T47D (cell line): Measurements from ENCODE around the gene OR56B4.
"Not testable (repeated sequence)": the region's sequence is repeated elsewhere in the genome, so short reads cannot be mapped to it uniquely, and the experiment has no call there.

Experiments
- DNase-seq, 2 experiments: peaks; one replicate each; pipeline versions ENCODE4 v3.0.0 to v3.0.0-alpha.2; 2011 to 2012; ENCODE audit warnings: low read depth in 1 of 2, low spot score in 1 of 2
- JUND ChIP-seq: IDR thresholded peaks from 2 replicates; pipeline ENCODE4 v1.6.1; 2012; ENCODE audit warnings: low read depth
- in situ Hi-C: cut with HindIII; loops from 2 replicates; pipeline ENCODE4 v1.10.0; 2016; ENCODE audit warnings: low sequenced_read_pairs, low pct_unique_long_range_greater_than_20kb

Gene OR56B4

GRCh38 chr11:6107384-6107783 lies at the start of gene OR56B4:
Gene OR56B4 (plus strand): TSS chr11:6107684. CDS start chr11:6107779, 95 bp downstream.
- DNase-seq, in situ Hi-C loops: not testable (repeated sequence)

DNA sequence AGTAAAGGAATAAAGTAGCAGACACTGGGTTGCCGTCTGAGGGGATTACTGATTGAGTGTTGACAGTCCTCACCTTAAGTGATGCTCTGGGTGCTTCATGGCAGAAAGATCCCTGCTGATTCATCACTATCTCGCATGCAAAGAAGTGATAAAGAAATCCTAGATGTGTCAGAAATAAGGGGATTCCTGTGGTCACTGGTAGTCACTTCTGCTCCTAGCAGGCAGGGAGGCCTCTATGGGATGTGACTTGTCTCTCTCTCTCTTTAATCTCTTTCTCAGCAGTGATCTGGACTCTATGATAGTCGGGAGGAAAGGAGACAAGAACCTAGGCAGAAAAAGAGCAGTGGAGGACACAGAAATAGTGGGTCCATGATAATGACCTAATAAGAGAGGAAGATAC lies 46.0 kb upstream of the OR56B4 start:
- in situ Hi-C loops = no loop called here
- TF ChIP-seq JUND = no peak
- no peak for DNase-seq

DNA sequence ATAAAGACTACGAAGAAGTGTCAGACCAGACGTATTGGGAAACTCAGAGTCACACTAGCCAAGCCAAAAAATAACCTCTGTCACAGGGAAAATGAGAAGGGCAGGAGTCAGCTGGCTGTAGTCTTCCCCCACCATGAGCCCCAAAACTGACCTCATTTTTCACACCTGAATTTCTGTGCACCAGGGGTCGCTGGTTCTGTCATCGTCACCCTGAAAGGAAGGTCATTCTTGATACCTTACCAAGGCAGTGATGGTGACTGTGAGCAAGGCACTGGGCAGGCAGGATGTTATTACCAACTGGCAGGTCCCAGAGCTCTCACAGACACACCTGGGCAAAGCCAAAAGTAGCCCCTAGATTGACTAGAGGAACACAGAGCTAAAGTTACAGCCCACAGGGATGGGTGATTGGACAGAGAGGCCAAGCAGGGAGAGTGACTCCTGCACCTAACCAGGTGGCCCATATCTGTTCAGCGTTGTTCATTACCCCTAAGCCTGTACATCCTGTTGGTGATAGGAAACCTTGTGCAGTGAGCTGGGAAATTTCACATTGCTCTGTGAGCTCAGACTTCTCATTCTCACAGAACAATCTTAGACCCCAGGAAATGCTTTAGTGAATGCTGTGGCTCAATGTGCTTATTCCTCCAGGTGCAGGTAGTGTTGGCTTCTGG lies 44.7 kb upstream of the OR56B4 start:
- DNase-seq = no peak
- TF ChIP-seq JUND = no peak
- in situ Hi-C loops = no loop called here

GRCh38 chr11:6067502-6067901 lies 40.0 kb upstream of the OR56B4 start:
- TF ChIP-seq JUND = no peak
- in situ Hi-C loops = no loop called here

GRCh38 chr11:6076443-6076842 lies 31.0 kb upstream of the OR56B4 start:
- in situ Hi-C loops = not testable (repeated sequence)

More at GRCh38 chr11:6067502-6067901, 40.0 kb upstream of the OR56B4 start:
- no peak for DNase-seq

GRCh38 chr11:6077723-6078122 lies 29.8 kb upstream of the OR56B4 start:
- no peak for DNase-seq
- in situ Hi-C loops = no loop called here
- TF ChIP-seq JUND = no peak

More at GRCh38 chr11:6076443-6076842, 31.0 kb upstream of the OR56B4 start:
- not testable (repeated sequence) for DNase-seq

DNA sequence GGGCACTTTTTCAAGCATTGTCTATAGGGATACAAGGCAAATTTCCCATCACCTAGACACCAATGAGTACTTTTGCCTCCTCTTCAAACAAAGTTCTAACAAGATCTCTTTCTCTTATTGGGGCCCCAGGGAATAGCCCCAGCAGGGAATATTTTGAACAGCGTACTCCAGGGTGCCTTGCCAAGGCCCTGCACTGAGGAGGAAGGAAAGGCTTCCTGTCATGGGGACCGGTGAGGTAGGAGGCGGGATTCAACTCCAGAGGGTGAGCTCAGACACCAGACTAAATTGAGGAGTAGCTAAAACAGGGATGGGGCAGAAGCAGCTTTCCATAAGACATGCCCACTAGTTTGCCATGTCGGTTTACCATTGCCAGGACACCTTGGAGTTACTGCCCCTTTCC lies 28.0 kb upstream of the OR56B4 start:
- DNase-seq = no peak
- no peak for TF ChIP-seq JUND
- in situ Hi-C loops = no loop called here

DNA sequence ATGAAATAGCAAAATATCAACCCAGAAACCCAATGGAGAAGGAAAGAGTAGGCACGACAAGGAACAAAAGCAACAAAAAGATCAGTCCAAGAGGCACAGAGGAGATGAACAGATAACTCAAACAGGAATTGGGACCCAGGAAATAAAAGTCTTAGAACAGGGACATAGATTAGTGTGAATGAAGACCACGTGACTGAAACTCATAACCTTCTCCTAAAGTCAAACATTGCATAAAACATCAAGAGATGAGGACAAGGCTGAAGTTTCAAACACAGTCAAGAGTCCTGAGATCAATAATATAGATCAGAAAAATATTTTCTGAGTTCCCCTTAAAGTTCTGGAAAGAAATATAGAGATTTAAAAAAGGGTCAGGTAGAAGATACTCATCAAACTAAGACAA lies 24.4 kb upstream of the OR56B4 start:
- no peak for DNase-seq
- TF ChIP-seq JUND = no peak
- in situ Hi-C loops = no loop called here

- in situ Hi-C loops = no loop called here
- no peak for DNase-seq
These were observed 22.9 kb upstream of the OR56B4 start for GRCh38 chr11:6084587-6084986.

DNA sequence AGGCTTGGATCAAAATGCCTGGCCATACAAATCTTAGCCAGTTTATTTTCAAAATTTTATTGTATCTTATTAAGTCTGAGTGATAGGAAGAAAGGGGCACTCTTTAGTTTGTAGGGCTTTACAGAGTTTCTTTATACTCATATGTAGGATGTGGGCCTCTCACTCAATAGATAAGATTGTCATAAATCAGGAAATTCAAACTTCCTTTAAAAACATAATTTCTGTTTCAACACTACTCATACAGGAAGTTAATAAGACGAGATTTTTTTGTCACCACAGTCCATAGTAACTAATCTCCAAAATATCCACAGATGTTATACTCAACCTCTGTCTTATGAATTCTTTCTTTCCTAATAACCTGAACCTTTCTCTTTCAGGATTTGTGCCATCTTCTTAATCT lies 13.3 kb upstream of the OR56B4 start:
- no peak for DNase-seq
- no peak for TF ChIP-seq JUND
- in situ Hi-C loops = no loop called here

More at GRCh38 chr11:6084587-6084986, 22.9 kb upstream of the OR56B4 start:
- no peak for TF ChIP-seq JUND

DNA sequence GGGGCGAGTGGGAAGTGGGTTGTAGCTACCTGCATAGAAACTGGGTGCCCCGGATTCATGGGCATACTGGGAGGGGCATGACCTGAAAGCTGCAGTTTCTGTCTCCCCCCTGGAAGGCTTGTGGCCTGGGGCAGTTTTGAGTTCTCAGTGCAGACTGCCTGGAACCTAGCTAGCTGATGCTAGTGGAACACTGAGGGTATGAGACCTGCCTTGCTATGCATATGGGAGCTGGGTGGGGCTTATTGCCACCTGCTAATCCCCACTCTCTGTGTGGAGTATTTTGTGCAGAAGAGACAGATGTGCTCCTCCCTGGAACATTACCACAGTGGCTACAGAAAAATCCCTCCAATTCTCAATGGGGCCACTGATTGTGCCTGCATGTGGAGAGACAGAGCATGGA lies 11.7 kb upstream of the OR56B4 start:
- in situ Hi-C loops = no loop called here
- no peak for DNase-seq
- TF ChIP-seq JUND = no peak

GRCh38 chr11:6096417-6096816 lies 11.1 kb upstream of the OR56B4 start:
- in situ Hi-C loops = no loop called here
- no peak for DNase-seq
- TF ChIP-seq JUND = no peak

DNA sequence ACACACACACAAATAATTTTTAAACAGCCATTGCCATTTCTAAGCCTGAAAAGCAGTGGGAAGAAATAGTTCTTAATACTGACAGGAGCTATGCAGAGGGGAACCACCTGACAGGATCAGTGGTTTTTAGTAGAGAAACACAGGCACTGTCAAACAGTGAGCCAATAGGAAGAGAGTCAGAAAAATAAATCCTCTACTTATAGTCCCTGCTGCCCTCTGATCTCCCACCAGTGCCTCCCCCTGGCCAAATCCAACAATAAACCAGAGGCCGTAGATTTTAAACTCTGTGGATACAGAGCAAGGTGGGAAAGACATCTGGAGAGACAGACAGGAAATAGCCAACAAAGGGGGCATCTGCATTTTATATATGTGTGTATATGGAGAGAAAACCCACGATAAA lies 7.9 kb upstream of the OR56B4 start:
- in situ Hi-C loops = no loop called here
- DNase-seq = no peak
- TF ChIP-seq JUND = no peak

GRCh38 chr11:6110011-6110410 lies 2.5 kb downstream of the OR56B4 start:
- no peak for DNase-seq

GRCh38 chr11:6111673-6112072 lies 4.2 kb downstream of the OR56B4 start:
- TF ChIP-seq JUND = no peak
- DNase-seq = no peak
- in situ Hi-C loops = no loop called here

More at GRCh38 chr11:6110011-6110410, 2.5 kb downstream of the OR56B4 start:
- no peak for TF ChIP-seq JUND
- in situ Hi-C loops = no loop called here
